Left cardiac atrium (tissue), 4 donors: Measurements from ENCODE around the gene TMEM88. TPM values are rescaled to one million over a fixed set of nuclear protein-coding genes. Genes with fewer than 3 reads are reported as not detected.
"Not testable (repeated sequence)": the region's sequence is repeated elsewhere in the genome, so short reads cannot be mapped to it uniquely, and the experiment has no call there.

Experiments used
- ATAC-seq, 2 donors: fragments of 200-7000 bp; cut with Tn5 transposase; one replicate each; pipeline ENCODE4 v1.9.1; 2020; ENCODE audit warnings: mild to moderate bottlenecking in 2 of 2, moderate library complexity in 2 of 2
- DNase-seq: peaks from one replicate; pipeline ENCODE4 v3.0.0-alpha.2; 2020
- intact Hi-C, 2 donors: fragments of 100-400 bp; cut with DNase I; formaldehyde crosslinking; loops; one replicate each; pipeline versions ENCODE4 v1.14.1 to v1.15.1; 2022 to 2023
- long read RNA-seq: library from polyadenylated mRNA; unstranded; transcript quantifications from one replicate; pipeline ENCODE4 v2.0.0, GENCODE V29; 2021
- total RNA-seq, 2 donors: library from RNA; stranded (reverse); fragmentation: NEBNext Ultra II Directional; extraction: Animal tissue kit (Norgen Biotek cat#: 25700); gene quantifications; one replicate each; pipeline ENCODE4 v1.2.1, GENCODE V29; 2021
- donor health status: DM: no; HTN: yes; CAD: no.
- donor health status: DM: no; HTN: yes; CAD: no; lungs with severe emphysema.
- donor health status: DM: yes; HTN: yes; CAD: no.
- donor health status: Dilated cardiomyopathy.

TMEM88 gene
- 10 to 100 TPM; 32.5 to 33.6 TPM for total RNA-seq
- long read RNA-seq = 0 reads

- ATAC-seq (no peak), DNase-seq (peak; percentile 54)
- intact Hi-C loops = loop anchor here in 1 of 2 donors (5.0 kb wide), 1 partner anchor 33 kb away; no protein-coding TSS in a partner anchor
Observed at GRCh38 chr17:7854851-7855659, at the start of gene TMEM88. TMEM88 (plus strand) TSS chr17:7855066; CDS start chr17:7855075, 9 bp downstream.

GRCh38 chr17:7806587-7806986, 48.3 kb upstream of the TMEM88 start:
- intact Hi-C loops = no loop called here
- DNase-seq (no peak), ATAC-seq (no peak)

GRCh38 chr17:7807206-7807605, 47.7 kb upstream of the TMEM88 start:
- no peak for DNase-seq
- intact Hi-C loops = no loop called here
- no peak for ATAC-seq

DNA sequence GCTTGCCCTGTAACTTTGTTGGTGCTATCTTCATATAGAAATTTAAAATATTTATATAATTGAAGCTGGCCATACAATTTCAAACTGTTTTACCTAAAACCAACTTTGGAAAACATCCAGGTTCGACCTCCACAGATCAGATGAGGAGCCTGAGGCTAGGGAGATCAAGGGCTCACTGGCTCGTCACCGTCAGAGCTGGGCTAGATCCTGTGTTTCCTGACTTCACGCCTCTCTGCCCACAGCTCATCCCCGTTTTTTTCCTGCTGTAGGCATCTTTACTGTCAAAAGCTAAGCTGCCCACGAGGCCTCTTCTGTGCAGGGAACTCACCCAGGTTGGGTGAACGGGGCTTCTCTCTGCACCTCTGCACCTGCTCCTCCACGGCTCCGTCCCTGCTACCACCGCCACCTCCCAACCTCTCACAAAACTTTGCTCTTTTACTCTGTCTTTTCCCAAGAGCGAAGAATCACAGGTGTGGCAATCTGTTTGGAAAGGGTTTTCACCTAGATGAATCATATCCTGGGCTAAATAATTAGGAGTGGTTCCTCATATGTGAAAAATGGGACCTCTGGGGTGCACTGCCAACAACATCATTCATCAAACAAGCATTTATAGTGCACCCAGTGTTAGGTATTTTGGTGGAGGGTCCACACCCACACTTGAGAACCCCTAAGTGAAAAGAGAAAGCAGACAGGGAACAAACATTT, 45.6 kb upstream of the TMEM88 start:
- DNase-seq (no peak), ATAC-seq (no peak)
- intact Hi-C loops = no loop called here

- DNase-seq, ATAC-seq: not testable (repeated sequence)
- intact Hi-C loops = loop anchor here in 1 of 2 donors (10.0 kb wide), 1 partner anchor 155 kb away; the partner anchor contains the start of gene ATP1B2
Observed at GRCh38 chr17:7809791-7810343, 45.0 kb upstream of the TMEM88 start.

DNA sequence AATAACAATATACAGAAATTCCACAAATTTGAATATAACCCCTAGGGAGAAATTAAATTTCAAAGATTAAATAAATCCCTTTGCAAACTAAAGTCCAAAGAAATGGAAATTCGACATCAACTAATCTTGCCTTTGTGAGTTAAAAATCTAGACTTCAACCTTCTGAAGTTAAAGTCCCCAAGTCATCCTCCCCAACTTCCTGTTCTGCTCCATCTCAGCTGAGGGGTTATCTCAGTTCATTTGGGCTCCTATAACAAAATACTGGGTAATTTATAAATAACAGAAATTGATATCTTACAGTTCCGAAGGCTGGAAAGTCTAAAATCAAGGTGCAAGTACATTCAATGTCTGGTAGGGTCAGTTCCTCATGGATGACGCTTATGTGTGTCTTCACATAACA, 43.6 kb upstream of the TMEM88 start:
- ATAC-seq = no peak
- no peak for DNase-seq
- intact Hi-C loops = loop anchor here in 1 of 2 donors (10.0 kb wide), 1 partner anchor 156 kb away; the partner anchor contains the start of gene ATP1B2

DNA sequence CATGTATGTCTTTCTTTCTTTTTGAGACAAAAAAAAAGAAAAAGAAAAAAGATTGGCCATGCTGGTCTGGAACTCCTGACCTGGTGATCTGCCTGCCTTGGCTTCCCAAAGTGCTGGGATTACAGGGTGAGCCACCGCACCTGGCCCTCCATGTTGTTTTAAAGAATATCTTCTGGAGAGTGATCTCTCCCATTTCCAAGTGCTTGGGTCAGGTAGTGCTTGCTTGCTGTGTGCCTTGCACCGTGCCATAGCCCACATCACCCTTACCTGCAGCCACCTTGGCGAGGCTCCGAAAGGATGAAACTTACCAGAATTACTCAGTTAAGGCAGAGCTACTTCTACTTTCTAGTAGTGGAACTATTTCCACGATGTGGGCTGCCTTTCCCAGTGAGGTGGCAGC, 39.9 kb upstream of the TMEM88 start:
- no peak for DNase-seq
- intact Hi-C loops = loop anchor here in 1 of 2 donors (10.0 kb wide), 1 partner anchor 160 kb away; the partner anchor contains the start of gene ATP1B2
- ATAC-seq = no peak

GRCh38 chr17:7816926-7817642, 37.8 kb upstream of the TMEM88 start:
- ATAC-seq (no peak), DNase-seq (no peak)
- intact Hi-C loops = loop anchor here in 1 of 2 donors (10.0 kb wide), 1 partner anchor 162 kb away; the partner anchor contains the start of gene ATP1B2

DNA sequence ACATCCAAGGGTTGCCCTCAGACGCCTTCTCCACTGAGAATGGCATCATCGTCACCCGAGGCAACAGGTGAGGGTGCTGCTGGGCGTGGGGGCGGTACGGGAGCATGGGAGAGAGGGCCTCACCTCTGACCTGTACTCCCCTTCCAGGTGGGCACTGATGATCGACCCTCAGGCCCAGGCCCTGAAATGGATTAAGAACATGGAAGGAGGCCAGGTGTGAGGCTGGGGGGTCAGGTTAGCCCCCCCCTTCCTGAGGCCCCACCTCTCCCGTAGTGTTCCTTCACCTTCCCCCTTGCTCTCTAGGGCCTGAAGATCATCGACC, 37.3 kb upstream of the TMEM88 start:
- ATAC-seq (no peak), DNase-seq (no peak)
- intact Hi-C loops = loop anchor here in 1 of 2 donors (10.0 kb wide), 1 partner anchor 163 kb away; the partner anchor contains the start of gene ATP1B2

- DNase-seq (no peak), ATAC-seq (no peak)
- intact Hi-C loops = loop anchor here in 1 of 2 donors (10.0 kb wide), 1 partner anchor 163 kb away; the partner anchor contains the start of gene ATP1B2
Observed at GRCh38 chr17:7818026-7818425, 36.8 kb upstream of the TMEM88 start.

DNA sequence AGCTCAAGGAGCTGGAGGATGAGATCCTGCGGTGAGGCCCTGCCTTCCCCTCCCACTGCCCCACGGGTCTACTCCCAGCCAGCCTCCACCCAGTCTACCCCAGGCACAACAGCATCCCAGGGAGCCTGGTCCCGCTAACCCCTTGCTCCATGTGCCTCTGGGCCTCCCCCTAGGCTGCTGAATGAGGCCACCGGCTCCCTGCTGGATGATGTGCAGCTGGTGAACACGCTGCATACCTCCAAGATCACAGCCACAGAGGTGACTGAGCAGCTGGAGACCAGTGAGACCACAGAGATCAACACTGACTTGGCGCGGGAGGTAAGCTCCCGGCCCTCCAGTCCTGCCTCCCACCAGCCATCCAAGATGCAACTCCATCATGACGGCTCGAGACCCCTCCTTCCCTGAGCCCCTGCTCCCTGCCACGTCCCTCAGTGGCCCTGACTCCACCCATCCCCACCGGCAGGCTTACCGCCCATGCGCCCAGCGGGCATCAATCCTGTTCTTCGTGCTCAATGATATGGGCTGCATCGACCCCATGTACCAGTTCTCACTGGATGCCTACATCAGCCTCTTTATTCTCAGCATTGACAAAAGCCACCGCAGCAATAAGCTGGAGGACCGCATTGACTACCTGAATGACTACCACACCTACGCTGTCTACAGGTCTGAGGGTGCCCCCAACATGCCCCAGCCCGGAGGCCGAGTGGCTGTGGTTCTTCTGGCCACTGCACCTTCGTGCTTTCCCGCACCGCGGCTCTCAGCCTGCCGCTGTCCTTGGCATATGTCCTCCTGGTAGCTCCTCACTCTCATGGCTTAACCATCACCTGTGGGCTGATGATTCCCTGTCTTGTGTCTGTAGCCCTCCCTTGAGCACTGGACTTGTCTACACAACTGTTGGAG, 35.9 kb upstream of the TMEM88 start:
- ATAC-seq (no peak), DNase-seq (no peak)
- intact Hi-C loops = loop anchor here in 1 of 2 donors (10.0 kb wide), 1 partner anchor 164 kb away; the partner anchor contains the start of gene ATP1B2

GRCh38 chr17:7820231-7820630, 34.6 kb upstream of the TMEM88 start:
- no peak for DNase-seq
- ATAC-seq = no peak
- intact Hi-C loops = loop anchor here (5.0 to 10.0 kb wide), 4 partner anchors 37 to 235 kb away; partner anchors contain the start of genes CYB5D1 (in 1 of the 2), NAA38 (in 1 of the 2) and TMEM88 (in 1 of the 2)

GRCh38 chr17:7822126-7822525, 32.7 kb upstream of the TMEM88 start:
- intact Hi-C loops = loop anchor here (2.0 to 10.0 kb wide), 5 partner anchors 35 to 233 kb away; partner anchors contain the start of genes CYB5D1 (in 1 of the 2), NAA38 (in 1 of the 2) and TMEM88 (in 1 of the 2)
- no peak for ATAC-seq
- no peak for DNase-seq

DNA sequence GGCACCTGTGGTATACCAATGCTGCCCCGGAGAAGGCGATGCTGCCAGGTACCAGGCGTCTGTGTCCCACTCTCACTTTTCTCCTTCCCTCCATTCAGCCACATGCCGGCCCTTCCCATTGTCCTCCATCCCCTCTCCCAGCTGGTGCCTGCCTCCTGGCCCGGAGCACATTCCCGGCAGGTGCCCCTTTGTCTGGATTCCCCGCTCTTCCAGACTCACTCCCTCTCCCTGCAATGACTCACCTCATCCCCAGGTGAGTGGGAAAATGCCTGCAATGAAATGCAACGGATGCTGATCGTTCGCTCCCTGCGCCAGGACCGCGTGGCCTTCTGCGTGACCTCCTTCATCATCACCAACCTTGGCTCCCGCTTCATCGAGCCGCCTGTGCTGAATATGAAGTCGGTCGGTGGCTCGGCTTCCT, 31.3 kb upstream of the TMEM88 start:
- no peak for ATAC-seq
- intact Hi-C loops = loop anchor here (2.0 to 10.0 kb wide), 6 partner anchors 29 to 231 kb away; partner anchors contain the start of genes CYB5D1 (in 1 of the 2), NAA38 (in 1 of the 2) and TMEM88 (in 1 of the 2)
- DNase-seq = no peak

- DNase-seq = no peak
- no peak for ATAC-seq
- intact Hi-C loops = loop anchor here (2.0 to 10.0 kb wide), 5 partner anchors 29 to 231 kb away; partner anchors contain the start of genes CYB5D1 (in 1 of the 2), NAA38 (in 1 of the 2) and TMEM88 (in 1 of the 2)
Observed at GRCh38 chr17:7824021-7824924, 30.6 kb upstream of the TMEM88 start.
